ENCODE results near the gene OLFM2. TPM values are rescaled to one million over a fixed set of nuclear protein-coding genes. Genes with fewer than 3 reads are reported as not detected.
A peak's percentile ranks its signal among the peaks of the same experiment; 100 is the strongest.

OLFM2 gene
- total and polyA plus RNA-seq, 9 of the 15 experiments (the other 6 are each of a cell fraction or from before 2014, with no cell fraction given), result 0.10 to 0.33 (median 0.23) TPM; not detected in 4

DNA sequence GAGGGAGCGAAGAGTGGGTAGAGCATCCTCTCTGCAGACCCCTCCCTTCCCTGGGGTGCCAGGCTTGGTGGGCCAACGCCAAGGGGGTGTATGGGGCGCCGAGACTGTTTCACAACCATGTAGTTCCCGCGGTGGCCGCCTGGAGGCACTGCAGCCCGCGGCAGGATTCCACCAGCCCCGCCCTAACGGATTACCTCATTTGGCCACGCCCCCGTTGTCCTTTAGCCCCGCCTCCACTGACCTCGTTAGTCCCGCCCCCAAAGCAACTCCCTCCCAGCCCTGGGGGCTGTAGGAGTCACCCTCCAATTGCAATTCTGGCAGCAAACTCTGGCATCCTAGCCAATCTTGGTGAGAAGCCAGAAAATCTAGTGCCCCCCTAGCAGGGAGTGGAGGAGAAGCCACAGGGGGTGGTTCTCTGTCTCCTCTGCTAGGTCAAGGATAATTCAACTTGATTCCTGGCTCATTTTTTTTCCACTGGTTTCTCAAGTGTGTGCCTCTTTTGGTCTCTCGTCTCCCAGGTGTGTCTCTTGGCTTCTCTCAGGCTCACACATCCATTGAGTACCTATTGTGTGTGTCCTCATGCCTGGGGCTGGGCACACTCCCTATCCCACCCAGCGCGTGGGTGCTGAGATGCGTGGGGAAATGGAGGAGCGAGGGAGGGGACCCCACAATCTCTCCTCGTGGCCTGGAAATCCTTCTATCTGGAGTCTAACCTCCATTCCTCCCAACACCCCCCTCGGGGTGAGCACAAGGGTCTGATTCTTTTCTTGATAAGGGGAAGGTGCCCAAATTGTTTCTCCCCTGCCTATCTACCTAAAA is 2.0 kb downstream of the OLFM2 start:
- Histone ChIP-seq H4K20me1 (replicated peaks; ENCODE audit: control insufficient read depth, insufficient read depth, low read length) (no peaks in the 10 kb centered on the region), H2AFZ (ENCODE audit: low read depth, low read length) (no peak overlapping the region), H3K27me3 (ENCODE audit: control insufficient read depth in 2 of 2, insufficient read depth in 2 of 2, low read length in 2 of 2) (peaks cover 0 to 6% of the 10 kb centered on the region in 2 experiments; a peak in 1 of 5 replicates), H3K4me3 (no peak overlapping the region), H3K9me3 (replicated peaks; ENCODE audit: control insufficient read depth, insufficient read depth, low read depth, low read length) (no peaks in the 10 kb centered on the region), H3K36me3 (ENCODE audit: control insufficient read depth, insufficient read depth, low read length) (no peaks in the 10 kb centered on the region), H3K4me1 (replicated peaks in 1 of 2; ENCODE audit: control insufficient read depth in 2 of 2, insufficient read depth in 2 of 2, low read length in 2 of 2) (peaks cover 3 to 17% of the 10 kb centered on the region in 2 experiments; a peak in 3 of 5 replicates), H3K9me1 (ENCODE audit: control insufficient read depth, insufficient read depth, low read length) (no peaks in the 10 kb centered on the region), H3K4me2 (ENCODE audit: insufficient read depth, low read length) (peak overlapping the region; percentile 30; the same call in 1 of the 2 replicates), H3K9ac (ENCODE audit: insufficient read depth in 1 of 2, low read depth in 2 of 2, low read length in 2 of 2) (no peak overlapping the region), H3K27ac (ENCODE audit: extremely low read depth, low read depth, low read length) (no peak overlapping the region), H3K79me2 (ENCODE audit: control insufficient read depth, insufficient read depth, low read length) (no peaks in the 10 kb centered on the region)
- peak; percentile 86 to 94 (median 86) for DNase-seq (ENCODE audit: extremely low read depth in 1 of 4, low spot score in 3 of 4)
- WGBS (ENCODE audit: insufficient coverage, low coverage, missing lambda C conversion rate), result 8% methylated on average over 22 of the region's 23 CpGs
- CTCF ChIA-PET (ENCODE audit: low intra/inter-chr PET ratio), result interaction anchor here (0.5 to 2.6 kb wide), 10 partner anchors 64 to 647 kb away, joined by 3 to 29 read pairs (median 4); no protein-coding TSS in a partner anchor
- intact Hi-C loops (cut with micrococcal nuclease) (loop anchor here (1.0 to 5.0 kb wide), 6 partner anchors 66 to 453 kb away; partner anchors contain the start of genes MRPL4 and P2RY11), in situ Hi-C loops (cut with MboI) (loop anchor here (10.0 kb wide), 1 partner anchor 90 kb away; no protein-coding TSS in a partner anchor)
- peak; percentile 97 for FAIRE-seq
- POLR2A ChIA-PET, result interaction anchor here (0.6 kb wide), 1 partner anchor 84 kb away, joined by 3 read pairs; no protein-coding TSS in a partner anchor
- no TSS peak for BruUV-seq (replicated peaks)
- ATAC-seq, result peak; percentile 93
- TF ChIP-seq ZNF561 (CRISPR knock-in tag; conservative IDR thresholded peaks at IDR 0.05), result no peak
- TF ChIP-seq, protein P1, sequence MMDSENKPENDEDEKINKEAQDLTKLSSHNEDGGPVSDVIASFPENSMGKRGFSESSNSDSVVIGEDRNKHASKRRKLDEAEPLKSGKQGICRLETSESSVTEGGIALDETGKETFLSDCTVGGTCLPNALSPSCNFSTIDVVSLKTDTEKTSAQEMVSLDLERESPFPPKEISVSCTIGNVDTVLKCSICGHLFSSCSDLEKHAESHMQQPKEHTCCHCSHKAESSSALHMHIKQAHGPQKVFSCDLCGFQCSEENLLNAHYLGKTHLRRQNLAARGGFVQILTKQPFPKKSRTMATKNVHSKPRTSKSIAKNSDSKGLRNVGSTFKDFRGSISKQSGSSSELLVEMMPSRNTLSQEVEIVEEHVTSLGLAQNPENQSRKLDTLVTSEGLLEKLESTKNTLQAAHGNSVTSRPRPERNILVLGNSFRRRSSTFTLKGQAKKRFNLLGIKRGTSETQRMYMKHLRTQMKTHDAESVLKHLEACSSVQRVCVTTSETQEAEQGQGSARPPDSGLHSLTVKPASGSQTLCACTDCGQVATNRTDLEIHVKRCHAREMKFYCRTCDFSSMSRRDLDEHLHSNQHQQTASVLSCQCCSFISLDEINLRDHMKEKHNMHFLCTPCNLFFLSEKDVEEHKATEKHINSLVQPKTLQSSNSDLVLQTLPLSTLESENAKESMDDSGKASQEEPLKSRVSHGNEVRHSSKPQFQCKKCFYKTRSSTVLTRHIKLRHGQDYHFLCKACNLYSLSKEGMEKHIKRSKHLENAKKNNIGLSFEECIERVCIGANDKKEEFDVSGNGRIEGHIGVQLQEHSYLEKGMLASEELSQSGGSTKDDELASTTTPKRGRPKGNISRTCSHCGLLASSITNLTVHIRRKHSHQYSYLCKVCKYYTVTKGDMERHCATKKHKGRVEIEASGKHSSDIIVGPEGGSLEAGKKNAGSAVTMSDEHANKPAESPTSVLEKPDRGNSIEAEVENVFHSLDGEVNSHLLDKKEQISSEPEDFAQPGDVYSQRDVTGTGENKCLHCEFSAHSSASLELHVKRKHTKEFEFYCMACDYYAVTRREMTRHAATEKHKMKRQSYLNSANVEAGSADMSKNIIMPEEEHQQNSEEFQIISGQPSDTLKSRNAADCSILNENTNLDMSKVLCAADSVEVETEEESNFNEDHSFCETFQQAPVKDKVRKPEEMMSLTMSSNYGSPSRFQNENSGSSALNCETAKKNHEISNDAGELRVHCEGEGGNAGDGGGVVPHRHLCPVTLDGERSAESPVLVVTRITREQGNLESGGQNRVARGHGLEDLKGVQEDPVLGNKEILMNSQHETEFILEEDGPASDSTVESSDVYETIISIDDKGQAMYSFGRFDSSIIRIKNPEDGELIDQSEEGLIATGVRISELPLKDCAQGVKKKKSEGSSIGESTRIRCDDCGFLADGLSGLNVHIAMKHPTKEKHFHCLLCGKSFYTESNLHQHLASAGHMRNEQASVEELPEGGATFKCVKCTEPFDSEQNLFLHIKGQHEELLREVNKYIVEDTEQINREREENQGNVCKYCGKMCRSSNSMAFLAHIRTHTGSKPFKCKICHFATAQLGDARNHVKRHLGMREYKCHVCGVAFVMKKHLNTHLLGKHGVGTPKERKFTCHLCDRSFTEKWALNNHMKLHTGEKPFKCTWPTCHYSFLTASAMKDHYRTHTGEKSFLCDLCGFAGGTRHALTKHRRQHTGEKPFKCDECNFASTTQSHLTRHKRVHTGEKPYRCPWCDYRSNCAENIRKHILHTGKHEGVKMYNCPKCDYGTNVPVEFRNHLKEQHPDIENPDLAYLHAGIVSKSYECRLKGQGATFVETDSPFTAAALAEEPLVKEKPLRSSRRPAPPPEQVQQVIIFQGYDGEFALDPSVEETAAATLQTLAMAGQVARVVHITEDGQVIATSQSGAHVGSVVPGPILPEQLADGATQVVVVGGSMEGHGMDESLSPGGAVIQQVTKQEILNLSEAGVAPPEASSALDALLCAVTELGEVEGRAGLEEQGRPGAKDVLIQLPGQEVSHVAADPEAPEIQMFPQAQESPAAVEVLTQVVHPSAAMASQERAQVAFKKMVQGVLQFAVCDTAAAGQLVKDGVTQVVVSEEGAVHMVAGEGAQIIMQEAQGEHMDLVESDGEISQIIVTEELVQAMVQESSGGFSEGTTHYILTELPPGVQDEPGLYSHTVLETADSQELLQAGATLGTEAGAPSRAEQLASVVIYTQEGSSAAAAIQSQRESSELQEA (IDR thresholded peaks at IDR 0.05; ENCODE audit: low read depth), result no peak
- peak in 1 of 2 experiments; percentile 79; a peak in 2 of 4 replicates for TF ChIP-seq TEAD1 (CRISPR knock-in tag; IDR thresholded peaks at IDR 0.05)
- TF ChIP-seq SOX6 (IDR thresholded peaks at IDR 0.05), result no peak
- TF ChIP-seq, protein P2, sequence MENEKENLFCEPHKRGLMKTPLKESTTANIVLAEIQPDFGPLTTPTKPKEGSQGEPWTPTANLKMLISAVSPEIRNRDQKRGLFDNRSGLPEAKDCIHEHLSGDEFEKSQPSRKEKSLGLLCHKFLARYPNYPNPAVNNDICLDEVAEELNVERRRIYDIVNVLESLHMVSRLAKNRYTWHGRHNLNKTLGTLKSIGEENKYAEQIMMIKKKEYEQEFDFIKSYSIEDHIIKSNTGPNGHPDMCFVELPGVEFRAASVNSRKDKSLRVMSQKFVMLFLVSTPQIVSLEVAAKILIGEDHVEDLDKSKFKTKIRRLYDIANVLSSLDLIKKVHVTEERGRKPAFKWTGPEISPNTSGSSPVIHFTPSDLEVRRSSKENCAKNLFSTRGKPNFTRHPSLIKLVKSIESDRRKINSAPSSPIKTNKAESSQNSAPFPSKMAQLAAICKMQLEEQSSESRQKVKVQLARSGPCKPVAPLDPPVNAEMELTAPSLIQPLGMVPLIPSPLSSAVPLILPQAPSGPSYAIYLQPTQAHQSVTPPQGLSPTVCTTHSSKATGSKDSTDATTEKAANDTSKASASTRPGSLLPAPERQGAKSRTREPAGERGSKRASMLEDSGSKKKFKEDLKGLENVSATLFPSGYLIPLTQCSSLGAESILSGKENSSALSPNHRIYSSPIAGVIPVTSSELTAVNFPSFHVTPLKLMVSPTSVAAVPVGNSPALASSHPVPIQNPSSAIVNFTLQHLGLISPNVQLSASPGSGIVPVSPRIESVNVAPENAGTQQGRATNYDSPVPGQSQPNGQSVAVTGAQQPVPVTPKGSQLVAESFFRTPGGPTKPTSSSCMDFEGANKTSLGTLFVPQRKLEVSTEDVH (IDR thresholded peaks at IDR 0.05; ENCODE audit: low read depth, partially characterized antibody), result no peak
- TF ChIP-seq, protein P3, sequence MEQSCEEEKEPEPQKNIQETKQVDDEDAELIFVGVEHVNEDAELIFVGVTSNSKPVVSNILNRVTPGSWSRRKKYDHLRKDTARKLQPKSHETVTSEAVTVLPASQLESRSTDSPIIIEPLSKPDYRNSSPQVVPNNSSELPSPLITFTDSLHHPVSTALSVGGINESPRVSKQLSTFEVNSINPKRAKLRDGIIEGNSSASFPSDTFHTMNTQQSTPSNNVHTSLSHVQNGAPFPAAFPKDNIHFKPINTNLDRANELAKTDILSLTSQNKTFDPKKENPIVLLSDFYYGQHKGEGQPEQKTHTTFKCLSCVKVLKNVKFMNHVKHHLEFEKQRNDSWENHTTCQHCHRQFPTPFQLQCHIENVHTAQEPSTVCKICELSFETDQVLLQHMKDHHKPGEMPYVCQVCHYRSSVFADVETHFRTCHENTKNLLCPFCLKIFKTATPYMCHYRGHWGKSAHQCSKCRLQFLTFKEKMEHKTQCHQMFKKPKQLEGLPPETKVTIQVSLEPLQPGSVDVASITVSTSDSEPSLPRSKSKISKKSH (CRISPR knock-in tag; IDR thresholded peaks at IDR 0.05), result no peak
